Measurements from ENCODE around the gene FOCAD. TPM values are rescaled to one million over a fixed set of nuclear protein-coding genes. Genes with fewer than 3 reads are reported as not detected.

The FOCAD gene
- total RNA-seq, 1 experiment from 2014 or later = 43.3 TPM

DNA sequence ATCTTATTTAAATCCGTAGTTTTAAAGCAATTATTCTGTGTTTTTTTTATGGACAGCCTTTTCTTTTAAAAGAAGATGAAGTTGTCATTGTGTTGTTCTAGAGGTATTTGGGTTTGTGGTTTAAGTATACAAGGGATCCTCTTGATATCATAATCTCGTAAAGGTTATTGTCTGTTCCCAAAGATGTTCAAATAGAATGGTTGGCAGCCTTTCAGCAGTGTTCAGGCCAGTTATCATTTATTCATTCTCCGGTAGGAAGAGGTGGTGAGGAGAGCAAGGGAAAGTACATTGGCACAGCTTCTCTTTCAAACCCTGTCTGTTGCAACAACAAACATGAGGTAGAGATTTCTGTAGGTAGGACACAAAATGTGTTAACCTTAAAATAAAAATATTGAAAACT is 147.0 kb downstream of the FOCAD start:
- H2BK12ac ChIP-seq (ENCODE audit: insufficient read length, low read depth, low read length) = no peak overlapping the region
- no peak overlapping the region for H4K8ac ChIP-seq (replicated peaks; ENCODE audit: insufficient read length, low read depth, low read length)
- no peak for DNase-seq
- H3K79me1 ChIP-seq (ENCODE audit: insufficient read depth, low read depth, low read length, poor library complexity, severe bottlenecking) = no peaks in the 10 kb centered on the region
- TF ChIP-seq, protein P1, sequence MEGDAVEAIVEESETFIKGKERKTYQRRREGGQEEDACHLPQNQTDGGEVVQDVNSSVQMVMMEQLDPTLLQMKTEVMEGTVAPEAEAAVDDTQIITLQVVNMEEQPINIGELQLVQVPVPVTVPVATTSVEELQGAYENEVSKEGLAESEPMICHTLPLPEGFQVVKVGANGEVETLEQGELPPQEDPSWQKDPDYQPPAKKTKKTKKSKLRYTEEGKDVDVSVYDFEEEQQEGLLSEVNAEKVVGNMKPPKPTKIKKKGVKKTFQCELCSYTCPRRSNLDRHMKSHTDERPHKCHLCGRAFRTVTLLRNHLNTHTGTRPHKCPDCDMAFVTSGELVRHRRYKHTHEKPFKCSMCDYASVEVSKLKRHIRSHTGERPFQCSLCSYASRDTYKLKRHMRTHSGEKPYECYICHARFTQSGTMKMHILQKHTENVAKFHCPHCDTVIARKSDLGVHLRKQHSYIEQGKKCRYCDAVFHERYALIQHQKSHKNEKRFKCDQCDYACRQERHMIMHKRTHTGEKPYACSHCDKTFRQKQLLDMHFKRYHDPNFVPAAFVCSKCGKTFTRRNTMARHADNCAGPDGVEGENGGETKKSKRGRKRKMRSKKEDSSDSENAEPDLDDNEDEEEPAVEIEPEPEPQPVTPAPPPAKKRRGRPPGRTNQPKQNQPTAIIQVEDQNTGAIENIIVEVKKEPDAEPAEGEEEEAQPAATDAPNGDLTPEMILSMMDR (conservative IDR thresholded peaks at IDR 0.05) = no peak
- H3K36me3 Mint-ChIP-seq (ENCODE audit: insufficient read depth in 1 of 3, low read depth in 3 of 3) = peaks cover 3 to 26% (median 9%) of the 10 kb centered on the region in 3 experiments; a peak in 6 of 7 replicates
- no peak overlapping the region for H2BK120ac ChIP-seq (ENCODE audit: low read depth, low read length, poor library complexity, severe bottlenecking)
- no peak overlapping the region for H3K4me3 Mint-ChIP-seq
- no peak overlapping the region for H2BK20ac ChIP-seq (ENCODE audit: low read depth, low read length, poor library complexity, severe bottlenecking)
- H3K79me2 ChIP-seq (ENCODE audit: insufficient read depth, low read length) = no peaks in the 10 kb centered on the region
- H3K9me3 Mint-ChIP-seq = no peaks in the 10 kb centered on the region; a peak in 1 of 5 replicates
- no peak overlapping the region for H4K91ac ChIP-seq (ENCODE audit: insufficient read length, low read depth, low read length)
- no peak overlapping the region for H3K18ac ChIP-seq (ENCODE audit: insufficient read length, low read depth, low read length)
- no peak overlapping the region for H2BK5ac ChIP-seq (ENCODE audit: insufficient read length, low read length)
- H3K4ac ChIP-seq (ENCODE audit: low read depth, low read length) = no peak overlapping the region
- H4K5ac ChIP-seq (ENCODE audit: insufficient read length, low read depth, low read length) = no peak overlapping the region
- H3K27ac ChIP-seq (ENCODE audit: insufficient read length, low read depth, low read length) = no peak overlapping the region
- H3T11ph ChIP-seq (ENCODE audit: low read length) = no peak overlapping the region
- no peak overlapping the region; a peak in 1 of 7 replicates for H3K27ac Mint-ChIP-seq
- H3K4me1 ChIP-seq (ENCODE audit: insufficient read depth, low read length) = no peaks in the 10 kb centered on the region; the same call in 1 of the 2 replicates
- no peaks in the 10 kb centered on the region for H3K9me3 ChIP-seq (ENCODE audit: control insufficient read depth, low read depth, low read length)
- no peak overlapping the region for H3K9ac ChIP-seq (ENCODE audit: extremely low read depth, insufficient read length, low read length)
- no peaks in the 10 kb centered on the region for H3K23me2 ChIP-seq (ENCODE audit: insufficient read length, low read depth, low read length, poor library complexity, severe bottlenecking)
- no peak overlapping the region for H2BK15ac ChIP-seq (ENCODE audit: low read depth, low read length)
- peaks cover 9 to 12% of the 10 kb centered on the region in 2 experiments for H3K4me1 Mint-ChIP-seq
- no peak overlapping the region for H3K56ac ChIP-seq (ENCODE audit: insufficient read length, low read depth, low read length)
- no peaks in the 10 kb centered on the region for H4K20me1 ChIP-seq (ENCODE audit: control insufficient read depth, insufficient read depth, insufficient read length)
- no peaks in the 10 kb centered on the region for H3K27me3 ChIP-seq (ENCODE audit: insufficient read depth, low read length)
- no peak overlapping the region for H3K23ac ChIP-seq (ENCODE audit: insufficient read length, low read depth, low read length)
- H2AK5ac ChIP-seq (ENCODE audit: insufficient read length, low read length) = no peak overlapping the region
- H3K4me2 ChIP-seq (ENCODE audit: insufficient read depth, insufficient read length, low read length) = no peak overlapping the region
- H2AFZ ChIP-seq (ENCODE audit: low read length) = no peak overlapping the region
- no peaks in the 10 kb centered on the region for H3K27me3 Mint-ChIP-seq (ENCODE audit: low read depth)
- H3K14ac ChIP-seq (ENCODE audit: insufficient read depth, low read length) = no peak overlapping the region
- no CpG with 5 or more reads among the region's 3 CpGs for WGBS (ENCODE audit: extremely low coverage, insufficient read length, low lambda C conversion rate)
